Bronchial epithelial cell (primary cell): ENCODE data around the gene ARRDC4. TPM values are rescaled to one million over a fixed set of nuclear protein-coding genes. Genes with fewer than 3 reads are reported as not detected.
"Not testable (repeated sequence)": the region's sequence is repeated elsewhere in the genome, so short reads cannot be mapped to it uniquely, and the experiment has no call there.

Experiments used
- DNase-seq: peaks from one replicate; pipeline ENCODE4 v3.0.0-alpha.2; 2010; ENCODE audit warnings: low read depth
- FAIRE-seq: peaks from 2 replicates; lab custom pipeline; 2011; peaks lifted over from hg19 to GRCh38; lab: Jason Lieb, UNC
- H3K27me3 ChIP-seq: 2 replicates; pipeline ENCODE4 v1.5.1; 2011; ENCODE audit warnings: low read length; ENCODE audit not compliant: control insufficient read depth, insufficient read depth
- H3K36me3 ChIP-seq: 2 replicates; pipeline ENCODE4 v1.5.1; 2011; ENCODE audit warnings: low read length; ENCODE audit not compliant: control insufficient read depth, insufficient read depth
- H3K4me3 ChIP-seq: 2 replicates; pipeline ENCODE4 v1.5.1; 2011; ENCODE audit warnings: mild to moderate bottlenecking, low read depth, low read length, control low read depth
- CTCF ChIP-seq: IDR thresholded peaks from 2 replicates; pipeline ENCODE4 v1.5.1; 2011; ENCODE audit warnings: mild to moderate bottlenecking, moderate library complexity, low read length, control low read depth, inconsistent platforms; ENCODE audit not compliant: insufficient read depth, severe bottlenecking
- total RNA-seq: library from RNA; depleted of rRNA; stranded (reverse); fragments of >200 nt; gene quantifications from 2 replicates; pipeline ENCODE4 v1.2.1, GENCODE V29; 2014

ARRDC4 gene
- total RNA-seq, 1 donor from 2014 or later: 3.9 TPM

GRCh38 chr15:97981758-97982157, 21.3 kb downstream of the ARRDC4 start:
- Histone ChIP-seq H3K36me3 (no peaks in the 10 kb centered on the region), H3K4me3 (no peak overlapping the region), H3K27me3 (no peaks in the 10 kb centered on the region)
- FAIRE-seq: no peak
- DNase-seq: no peak
- no peak for TF ChIP-seq CTCF

GRCh38 chr15:97984157-97984556, 23.7 kb downstream of the ARRDC4 start:
- DNase-seq (no peak), FAIRE-seq (no peak)
- Histone ChIP-seq H3K27me3 (no peaks in the 10 kb centered on the region), H3K36me3 (no peaks in the 10 kb centered on the region), H3K4me3 (no peak overlapping the region)
- TF ChIP-seq CTCF: no peak

GRCh38 chr15:97985979-97986378, 25.5 kb downstream of the ARRDC4 start:
- not testable (repeated sequence) for FAIRE-seq, DNase-seq, H3K27me3 ChIP-seq, H3K4me3 ChIP-seq, H3K36me3 ChIP-seq

- TF ChIP-seq CTCF: no peak
- no peaks in the 10 kb centered on the region for H3K36me3 ChIP-seq
- H3K27me3 ChIP-seq: no peaks in the 10 kb centered on the region
- no peak for FAIRE-seq
- no peak for DNase-seq
- no peak overlapping the region for H3K4me3 ChIP-seq
These were observed 26.3 kb downstream of the ARRDC4 start for GRCh38 chr15:97986781-97987180.

GRCh38 chr15:97989299-97989698, 28.8 kb downstream of the ARRDC4 start:
- Histone ChIP-seq H3K27me3 (no peaks in the 10 kb centered on the region), H3K4me3 (no peak overlapping the region), H3K36me3 (no peaks in the 10 kb centered on the region)
- FAIRE-seq (peak; percentile 52), DNase-seq (peak; percentile 43)
- TF ChIP-seq CTCF: no peak

GRCh38 chr15:97991972-97992541, 31.6 kb downstream of the ARRDC4 start:
- FAIRE-seq: peak; percentile 91
- Histone ChIP-seq H3K36me3 (no peaks in the 10 kb centered on the region), H3K4me3 (no peak overlapping the region), H3K27me3 (no peaks in the 10 kb centered on the region)
- DNase-seq: no peak
- no peak for TF ChIP-seq CTCF
